Cerebellar nuclear complex (tissue), 1 donor: ENCODE data around the gene PITRM1.
A peak's percentile ranks its signal among the peaks of the same experiment; 100 is the strongest.
"Not testable (repeated sequence)": the region's sequence is repeated elsewhere in the genome, so short reads cannot be mapped to it uniquely, and the experiment has no call there.

ENCODE experiments used
- DNase-seq, 2 experiments: peaks; one replicate each; lab custom pipeline; 2025; lab: John Stamatoyannopoulos, UW

The PITRM1 gene, protein sequence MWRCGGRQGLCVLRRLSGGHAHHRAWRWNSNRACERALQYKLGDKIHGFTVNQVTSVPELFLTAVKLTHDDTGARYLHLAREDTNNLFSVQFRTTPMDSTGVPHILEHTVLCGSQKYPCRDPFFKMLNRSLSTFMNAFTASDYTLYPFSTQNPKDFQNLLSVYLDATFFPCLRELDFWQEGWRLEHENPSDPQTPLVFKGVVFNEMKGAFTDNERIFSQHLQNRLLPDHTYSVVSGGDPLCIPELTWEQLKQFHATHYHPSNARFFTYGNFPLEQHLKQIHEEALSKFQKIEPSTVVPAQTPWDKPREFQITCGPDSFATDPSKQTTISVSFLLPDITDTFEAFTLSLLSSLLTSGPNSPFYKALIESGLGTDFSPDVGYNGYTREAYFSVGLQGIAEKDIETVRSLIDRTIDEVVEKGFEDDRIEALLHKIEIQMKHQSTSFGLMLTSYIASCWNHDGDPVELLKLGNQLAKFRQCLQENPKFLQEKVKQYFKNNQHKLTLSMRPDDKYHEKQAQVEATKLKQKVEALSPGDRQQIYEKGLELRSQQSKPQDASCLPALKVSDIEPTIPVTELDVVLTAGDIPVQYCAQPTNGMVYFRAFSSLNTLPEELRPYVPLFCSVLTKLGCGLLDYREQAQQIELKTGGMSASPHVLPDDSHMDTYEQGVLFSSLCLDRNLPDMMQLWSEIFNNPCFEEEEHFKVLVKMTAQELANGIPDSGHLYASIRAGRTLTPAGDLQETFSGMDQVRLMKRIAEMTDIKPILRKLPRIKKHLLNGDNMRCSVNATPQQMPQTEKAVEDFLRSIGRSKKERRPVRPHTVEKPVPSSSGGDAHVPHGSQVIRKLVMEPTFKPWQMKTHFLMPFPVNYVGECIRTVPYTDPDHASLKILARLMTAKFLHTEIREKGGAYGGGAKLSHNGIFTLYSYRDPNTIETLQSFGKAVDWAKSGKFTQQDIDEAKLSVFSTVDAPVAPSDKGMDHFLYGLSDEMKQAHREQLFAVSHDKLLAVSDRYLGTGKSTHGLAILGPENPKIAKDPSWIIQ

DNA sequence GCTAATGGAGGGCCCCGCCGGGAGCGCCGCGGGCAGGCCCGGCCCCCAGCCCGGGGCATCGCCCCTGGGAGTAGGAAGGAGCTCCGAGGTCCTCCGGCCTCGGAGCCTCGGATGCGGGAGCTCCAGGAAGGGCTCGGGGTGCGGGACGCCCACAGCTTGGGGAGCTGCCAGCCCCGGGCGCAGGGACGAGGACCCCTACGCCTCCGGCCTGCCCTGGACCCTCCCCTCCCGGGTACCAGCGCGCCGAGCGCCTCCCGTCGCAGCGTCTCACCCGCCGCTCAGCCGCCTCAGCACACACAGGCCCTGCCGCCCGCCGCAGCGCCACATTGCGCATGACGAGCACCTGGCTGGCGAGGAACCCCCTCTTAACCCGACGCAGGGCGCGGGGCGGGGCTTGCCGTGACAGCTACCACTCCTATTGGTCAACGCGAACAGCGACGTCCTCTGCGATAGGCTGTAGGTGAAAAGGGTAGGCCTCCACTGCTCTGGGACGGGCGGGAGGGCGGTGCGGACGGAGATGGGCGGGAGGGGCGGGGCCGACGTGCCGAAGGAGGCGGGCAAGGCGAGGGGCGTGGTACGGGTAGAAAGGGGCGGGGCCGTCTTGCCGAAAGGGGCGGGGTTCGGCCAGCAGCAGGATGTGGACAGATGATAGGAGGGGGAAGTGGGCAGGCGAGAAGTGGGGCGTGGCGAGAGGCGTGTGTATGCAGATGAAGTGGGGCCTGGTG, at the start of gene PITRM1:
PITRM1 (minus strand) TSS at position 337 of the 725 bp plus-strand sequence; CDS start at position 327, 10 bp downstream.
- DNase-seq: peak; percentile 86 to 93

DNA sequence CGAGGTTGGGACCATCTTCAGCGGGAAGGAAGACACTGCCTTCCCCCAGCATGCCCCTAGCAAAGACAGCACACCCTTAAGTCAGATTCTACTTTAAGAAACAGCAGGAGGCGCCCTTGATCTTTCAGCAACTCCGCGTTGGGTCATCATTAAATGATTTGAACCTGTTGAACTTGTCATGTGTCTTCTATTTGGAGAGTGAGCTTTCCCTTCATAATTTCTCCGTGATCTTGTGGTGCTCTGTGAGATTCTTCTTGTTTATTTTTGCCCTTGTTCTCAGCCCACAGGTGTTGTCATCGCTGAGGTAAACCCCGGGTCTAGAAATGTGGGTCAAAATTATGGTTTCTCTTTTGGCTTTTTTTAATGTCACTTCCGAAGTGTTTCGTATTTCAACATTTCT, 49.5 kb upstream of the PITRM1 start:
- DNase-seq: no peak

DNA sequence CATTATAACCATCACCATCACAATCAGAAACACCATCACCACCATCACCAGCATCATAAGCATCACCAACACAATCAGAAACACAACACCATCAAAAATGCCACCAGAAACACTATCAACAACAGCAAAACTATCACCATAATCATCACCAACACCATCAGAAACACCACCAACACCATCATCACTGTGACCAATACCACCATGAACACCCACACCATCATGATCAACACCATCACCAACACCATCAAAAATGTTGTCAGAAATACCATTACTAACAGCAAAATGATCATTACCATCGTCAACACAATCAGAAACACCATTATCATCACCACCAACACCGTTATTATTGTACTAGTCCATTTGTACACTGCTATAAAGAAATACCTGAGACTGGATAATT, 49.0 kb upstream of the PITRM1 start:
- not testable (repeated sequence) for DNase-seq

DNA sequence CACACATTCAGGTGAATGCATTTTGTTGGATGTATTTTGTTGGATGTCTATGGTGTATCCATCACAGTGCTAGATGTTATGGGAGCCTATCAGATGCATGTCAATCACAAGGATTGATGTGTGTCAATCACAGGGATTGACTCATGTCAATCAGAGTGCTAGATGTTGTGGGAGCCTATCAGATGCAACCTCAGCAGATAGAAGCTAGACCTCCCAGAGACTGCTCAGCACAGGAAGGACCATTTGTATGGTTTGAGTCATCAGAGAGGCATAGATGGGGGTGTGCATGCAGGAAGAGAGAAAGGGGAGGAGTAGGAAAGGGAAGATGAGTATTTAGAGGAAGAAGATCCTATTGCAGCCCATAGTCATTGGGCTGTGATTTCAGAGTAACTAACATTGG, 48.3 kb upstream of the PITRM1 start:
- DNase-seq: no peak

DNA sequence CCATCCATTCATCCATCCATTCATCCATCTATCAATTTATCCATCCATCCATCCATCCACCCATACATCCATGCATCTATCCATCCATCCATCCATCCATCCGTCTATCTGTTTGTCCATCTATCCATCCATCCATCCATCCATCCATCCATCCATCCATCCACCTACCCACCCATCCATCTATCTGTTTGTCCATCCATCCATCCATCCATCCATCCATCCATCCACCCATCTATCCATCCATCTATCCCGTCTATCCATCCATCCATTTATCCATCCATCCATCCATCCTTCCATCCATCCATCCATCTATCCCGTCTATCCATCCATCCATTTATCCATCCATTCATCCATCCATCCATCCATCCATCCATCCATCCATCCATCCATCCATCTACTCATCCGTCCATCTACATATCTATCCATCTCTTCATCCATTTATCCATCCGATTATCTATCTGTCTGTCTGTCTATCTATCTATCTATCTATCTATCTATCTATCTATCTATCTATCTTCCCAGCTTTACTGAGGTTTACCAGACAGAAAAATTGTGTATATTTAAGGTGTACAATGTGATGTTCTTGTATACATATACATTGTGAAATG, 46.5 kb upstream of the PITRM1 start:
- not testable (repeated sequence) for DNase-seq

DNA sequence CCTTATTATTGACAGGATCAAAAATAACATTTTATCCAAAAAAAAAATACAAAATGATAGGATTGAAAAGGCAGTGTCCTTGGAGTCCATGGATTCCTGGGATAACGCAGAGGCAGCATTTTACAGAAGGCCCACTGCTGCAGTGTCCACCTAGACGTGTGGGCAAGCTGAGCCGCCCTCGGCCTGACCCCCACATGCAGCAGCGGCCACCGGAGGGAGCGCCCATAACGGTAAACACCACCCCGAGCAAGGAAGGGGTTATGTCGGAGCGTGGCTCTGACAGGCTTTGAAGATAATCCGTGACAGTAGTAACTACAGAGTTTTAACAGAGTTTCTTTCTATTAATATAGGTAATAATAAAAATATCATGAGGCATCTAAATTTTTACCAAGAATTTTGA, 45.3 kb upstream of the PITRM1 start:
- no peak for DNase-seq

DNA sequence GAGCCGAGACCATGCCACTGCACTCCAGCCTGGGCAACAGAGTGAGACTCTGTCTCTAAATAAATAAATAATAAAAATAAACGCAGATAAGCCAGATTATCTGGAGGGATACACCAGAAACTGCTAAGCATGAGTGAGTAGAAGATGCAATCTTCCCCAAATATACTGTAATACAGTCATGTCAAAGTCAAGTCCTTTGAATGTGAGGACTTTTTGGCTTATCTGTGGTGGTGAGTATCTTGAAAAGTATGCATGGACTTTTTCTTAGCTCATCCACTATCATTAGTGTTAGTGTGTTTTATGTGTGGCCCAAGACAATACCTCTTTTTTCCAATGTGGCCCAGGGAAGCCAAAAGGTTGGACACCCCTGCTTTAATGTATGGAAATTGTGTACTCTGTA, 44.7 kb upstream of the PITRM1 start:
- no peak for DNase-seq

DNA sequence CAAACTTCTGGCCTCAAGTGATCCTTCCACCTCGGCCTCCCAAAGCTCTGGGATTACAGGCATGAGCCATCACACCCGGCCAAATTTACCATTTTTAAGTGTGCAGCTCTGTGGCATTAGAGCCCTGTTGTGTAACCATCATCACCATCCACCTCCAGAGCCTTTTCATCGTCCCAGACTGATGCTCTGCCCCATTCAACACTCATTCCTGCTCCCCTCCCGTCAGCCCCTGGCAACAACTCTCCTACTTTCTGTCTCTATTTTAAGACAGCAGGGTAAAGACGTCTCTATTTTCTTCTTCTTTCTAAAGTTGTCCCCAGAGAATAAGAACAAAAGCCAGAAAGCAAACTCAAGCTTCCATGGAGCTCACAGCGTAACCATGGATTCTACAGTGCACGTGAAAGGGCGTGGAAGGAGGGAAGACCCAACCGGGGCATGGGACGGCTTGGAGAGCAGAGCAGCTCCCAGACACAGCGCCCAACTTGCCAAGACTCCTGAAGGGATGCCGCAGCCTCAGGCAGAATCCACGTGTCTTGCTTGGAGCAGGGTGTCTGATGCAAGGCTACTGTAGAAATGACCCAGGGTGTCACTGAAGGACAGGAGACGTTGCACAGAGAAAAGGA, 42.7 kb upstream of the PITRM1 start:
- no peak for DNase-seq

DNA sequence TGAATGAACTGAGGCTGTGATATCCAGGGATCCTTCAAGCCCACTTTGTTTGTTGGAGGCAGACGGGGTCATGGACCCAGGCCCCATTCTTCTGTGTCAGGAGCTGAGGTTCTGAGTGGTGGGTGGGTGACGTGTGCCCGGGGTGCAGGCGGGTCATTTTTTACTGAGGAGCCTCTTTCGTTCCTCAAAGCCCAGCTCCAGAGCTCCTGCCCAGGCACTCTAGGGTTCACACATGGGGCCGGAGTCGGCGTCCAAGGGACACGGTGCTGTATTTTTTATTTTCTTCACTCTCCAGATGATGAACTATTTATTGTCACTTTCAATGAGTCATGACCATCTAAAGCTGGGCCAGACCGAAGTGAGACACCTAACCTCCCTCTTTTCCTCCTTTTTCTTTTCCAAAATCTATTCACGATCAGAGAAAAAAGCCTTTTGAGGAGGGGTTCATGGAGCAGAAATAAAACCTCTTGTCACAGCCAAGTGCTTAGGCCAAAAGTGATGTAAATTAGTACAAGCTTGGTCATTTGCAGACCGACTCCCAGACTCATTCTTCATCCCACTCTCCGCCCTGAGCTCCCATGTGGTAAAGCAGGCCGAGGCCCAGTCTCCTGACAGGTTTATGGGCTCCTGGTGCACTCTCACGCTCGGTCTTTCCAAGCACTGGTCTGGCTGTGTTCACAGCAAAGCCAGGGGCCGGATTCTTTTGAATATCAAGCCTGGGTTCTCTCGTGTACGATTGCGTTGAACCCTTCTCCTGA, 41.4 kb upstream of the PITRM1 start:
- DNase-seq: no peak

DNA sequence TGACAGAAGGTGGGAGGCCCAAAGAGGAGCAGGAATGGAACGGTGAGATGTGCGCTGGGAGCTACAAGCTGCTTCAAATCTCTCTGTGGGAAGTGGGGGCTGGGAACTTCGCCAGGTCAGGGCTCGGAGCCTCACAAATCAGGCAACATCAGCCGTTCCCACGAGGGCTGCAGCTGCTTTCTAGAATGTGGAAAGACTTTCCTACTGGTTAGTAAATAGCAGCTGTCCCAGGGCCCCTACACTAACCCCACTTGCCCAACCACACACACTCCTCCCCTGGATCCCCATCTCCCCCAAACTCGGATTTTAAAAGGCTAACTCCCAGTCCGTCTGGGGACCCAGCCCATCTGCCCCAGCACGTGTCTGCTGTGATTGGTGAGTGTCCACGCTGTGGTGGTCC, 40.6 kb upstream of the PITRM1 start:
- no peak for DNase-seq

DNA sequence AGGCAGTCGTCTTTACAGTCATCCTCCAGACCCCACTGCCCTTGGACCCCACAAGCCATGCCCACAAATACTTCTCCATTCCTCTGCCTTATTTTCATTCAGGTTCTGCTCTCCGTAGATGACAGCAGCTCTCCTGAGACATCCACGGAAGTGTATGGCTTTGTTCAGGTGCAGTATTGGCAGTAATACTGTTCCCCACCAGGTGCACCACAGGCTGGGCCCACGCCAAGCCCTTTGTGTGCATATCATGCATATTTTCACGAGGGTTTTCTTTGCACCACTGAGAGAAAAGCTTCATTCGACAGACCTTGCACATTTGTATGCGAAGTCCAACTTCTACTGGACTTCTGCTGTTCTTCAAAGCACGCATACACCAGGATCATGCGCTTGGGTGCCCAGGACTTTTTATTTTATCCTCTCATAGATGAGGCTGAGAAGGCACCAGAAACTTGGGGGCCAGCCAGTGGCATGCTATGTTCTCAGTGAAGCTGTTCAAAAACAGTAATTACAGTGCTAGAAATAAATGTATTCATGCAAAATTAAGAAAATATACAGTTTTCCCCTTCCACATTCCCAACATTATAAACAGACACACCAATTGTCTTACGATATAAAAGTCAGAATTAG, 37.8 kb upstream of the PITRM1 start:
- no peak for DNase-seq

DNA sequence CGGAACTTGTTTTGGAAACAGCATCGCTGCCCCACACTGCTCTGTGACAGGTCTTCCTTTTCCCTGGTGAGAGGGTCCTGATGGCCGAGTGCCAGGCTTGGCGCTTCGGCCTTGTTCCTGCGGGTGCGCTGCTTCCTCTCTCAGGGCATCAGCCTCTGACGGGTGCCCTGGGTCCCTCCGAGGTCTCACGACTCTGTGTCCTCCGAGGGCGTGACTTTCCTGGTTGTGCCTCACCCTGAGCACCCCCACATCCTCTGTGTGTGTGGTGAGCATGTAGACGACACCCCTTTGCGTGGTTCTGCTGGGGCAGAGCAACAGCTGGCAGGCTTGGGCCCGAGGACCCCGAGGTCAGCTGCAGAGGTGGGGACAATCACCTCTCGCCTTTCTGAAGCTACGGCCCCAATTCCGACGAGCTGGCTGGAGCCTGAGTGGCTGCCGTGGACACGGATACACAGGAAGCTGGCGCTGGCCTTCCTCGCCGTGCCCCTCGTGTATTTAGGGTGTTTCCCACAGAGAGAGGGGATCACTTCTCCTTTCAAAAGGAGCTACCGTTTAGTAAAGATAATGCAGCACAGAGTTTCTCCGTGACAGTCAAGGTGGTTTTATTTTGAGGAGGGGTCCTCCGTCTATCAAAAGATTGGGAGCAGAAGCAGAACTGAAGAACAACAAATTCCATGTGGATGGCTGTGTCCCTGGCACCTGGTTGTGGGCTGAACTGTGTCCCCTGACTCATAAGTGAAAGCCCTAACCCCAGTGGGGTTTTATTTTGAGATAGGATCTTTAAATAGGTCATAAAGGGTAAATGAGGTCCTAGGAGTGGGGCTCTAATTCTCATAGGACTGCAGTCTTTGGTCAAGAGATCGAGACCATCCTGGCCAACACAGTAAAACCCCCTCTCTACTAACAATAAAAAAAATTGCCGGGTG, 36.2 kb upstream of the PITRM1 start:
- DNase-seq: no peak

DNA sequence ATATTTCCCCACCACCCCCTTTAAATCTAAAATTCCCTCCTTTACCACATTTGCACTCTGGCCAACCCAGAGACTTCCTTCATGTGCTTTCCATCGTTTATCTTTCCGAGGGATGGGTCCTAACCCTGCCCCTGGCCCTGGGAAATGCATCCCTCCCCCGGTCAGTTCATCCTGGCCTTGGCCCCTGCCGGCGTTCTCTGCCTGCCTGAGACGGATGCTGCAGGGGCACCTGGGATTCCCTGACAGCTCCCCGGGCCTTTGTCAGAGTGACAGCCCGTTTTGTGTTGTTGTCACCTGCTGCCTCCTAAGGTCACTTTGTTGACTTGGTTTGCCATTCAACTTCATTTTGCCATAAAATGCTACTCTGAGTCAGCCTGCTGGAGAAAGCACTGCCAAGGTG, 34.8 kb upstream of the PITRM1 start:
- no peak for DNase-seq

DNA sequence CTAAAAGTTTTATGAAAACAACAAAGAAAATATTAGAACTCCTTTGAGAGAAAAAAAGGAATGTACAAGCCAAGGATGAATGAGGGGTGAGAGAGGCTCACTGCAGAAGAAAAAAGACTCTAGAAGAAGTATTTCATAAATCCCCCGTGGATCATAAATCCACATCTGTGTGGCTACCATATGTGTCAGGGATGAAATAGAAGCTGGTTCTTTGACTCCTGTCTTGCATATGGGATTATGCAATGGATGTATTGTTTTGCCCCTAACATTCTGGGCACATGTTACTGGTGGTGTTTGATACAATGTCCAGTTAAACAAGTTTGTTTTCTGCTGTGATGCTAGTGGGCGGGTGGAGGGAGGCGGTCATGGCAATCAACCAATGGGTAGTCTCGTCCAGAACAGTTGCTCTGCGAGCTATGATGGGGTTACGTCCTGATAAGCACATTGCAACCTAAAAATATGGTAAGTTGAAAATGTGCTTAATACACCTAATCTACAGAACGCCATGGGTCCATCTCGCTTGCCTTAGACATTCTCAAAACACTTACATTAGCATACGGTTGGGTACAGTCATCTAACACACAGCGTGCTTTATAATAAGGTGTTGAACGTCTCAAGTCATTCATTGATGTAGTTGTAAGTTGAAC, 34.1 kb upstream of the PITRM1 start:
- DNase-seq: no peak

DNA sequence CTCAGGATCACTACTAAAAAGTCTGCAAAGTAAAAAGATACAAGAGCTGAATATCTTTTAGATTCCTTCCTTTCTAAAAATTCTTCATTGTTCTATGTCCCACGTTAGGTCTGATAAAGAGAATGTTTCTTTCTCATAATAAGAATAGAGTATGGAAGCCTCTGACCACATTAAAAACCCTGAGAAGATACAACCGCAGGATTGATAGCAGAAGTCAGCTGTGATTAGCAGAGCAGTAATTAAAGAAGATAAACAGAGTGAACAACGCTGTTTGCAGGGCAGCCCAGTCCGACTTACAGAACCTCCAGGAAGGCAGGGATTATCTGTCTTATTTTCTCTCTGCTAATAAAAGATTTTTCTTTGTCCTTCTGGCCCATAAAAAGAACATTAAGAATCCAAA, 31.4 kb upstream of the PITRM1 start:
- DNase-seq: no peak

DNA sequence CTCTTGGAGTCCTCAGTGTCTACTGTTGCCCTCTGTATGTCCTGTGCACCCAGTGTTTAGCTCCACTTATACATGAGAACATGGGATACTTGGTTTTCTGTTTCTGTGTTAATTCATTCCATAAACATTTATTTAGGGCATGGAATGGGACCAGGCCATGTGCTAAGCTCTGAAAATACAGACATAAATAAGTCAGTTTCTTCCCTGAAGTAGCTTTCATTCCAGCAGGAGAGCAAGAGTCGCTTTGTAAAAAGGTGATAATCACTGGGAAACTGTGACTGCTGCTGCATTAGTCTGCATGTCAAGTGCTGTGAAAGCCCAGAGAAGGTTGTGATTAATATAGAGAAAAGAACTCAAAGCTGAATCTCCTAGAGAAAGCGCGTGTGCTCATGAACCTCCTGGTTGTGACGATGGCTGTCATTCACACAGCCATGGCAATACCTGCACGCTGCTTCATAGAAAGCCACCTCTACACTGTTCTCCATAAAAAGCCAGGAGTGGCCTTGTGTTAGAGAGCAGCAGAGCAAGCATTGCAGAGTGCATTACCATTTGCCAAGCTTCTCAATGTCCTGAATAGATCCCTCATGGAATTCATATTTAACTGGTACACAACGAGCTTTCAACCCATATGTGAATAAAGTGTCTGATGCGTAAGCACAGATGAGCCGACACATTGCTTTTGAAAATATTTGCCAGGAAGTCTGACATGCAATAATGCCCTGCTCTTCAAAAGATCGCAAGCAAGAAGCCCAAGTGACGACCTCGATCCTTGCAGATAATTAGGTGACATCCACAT, 30.6 kb upstream of the PITRM1 start:
- DNase-seq: no peak

DNA sequence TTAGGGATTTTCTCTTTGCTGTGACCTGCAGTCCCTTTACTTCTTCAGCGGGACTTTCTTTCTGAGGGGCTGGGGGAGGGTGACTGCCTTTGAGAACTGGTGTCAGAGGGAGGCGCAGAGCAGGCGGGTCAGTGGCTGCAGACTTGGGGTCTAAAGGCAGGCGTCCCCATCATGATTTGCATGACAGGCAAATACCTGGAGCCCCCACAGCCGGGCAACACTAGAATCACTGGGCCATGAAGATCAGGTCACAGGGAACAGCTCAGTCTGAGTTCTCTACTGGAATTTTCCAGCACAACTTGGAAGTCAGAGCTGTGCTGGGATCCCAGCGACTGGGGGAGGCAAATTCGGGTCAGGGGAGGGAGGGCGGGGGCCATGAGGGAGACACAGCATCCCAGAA, 29.2 kb upstream of the PITRM1 start:
- no peak for DNase-seq

DNA sequence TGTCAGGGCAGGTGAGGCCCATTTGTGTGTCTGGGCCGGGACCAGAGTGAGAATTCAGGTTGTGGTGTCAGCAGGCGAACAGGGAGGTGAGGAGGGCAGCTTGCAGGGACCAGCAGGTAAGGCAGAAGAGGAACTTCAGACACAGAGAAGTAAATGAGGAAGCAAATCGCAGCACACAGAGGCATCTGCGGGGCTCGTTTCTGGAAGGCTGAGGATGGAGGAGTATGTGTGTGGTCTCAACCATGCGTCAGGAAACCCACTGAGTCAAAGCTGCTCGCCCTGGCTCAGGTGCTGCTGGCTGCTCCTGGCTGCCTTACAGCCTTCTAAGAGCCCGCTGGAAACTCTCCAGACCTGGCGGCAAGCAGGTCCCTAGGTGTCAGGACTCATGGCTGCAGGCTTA, 26.9 kb upstream of the PITRM1 start:
- no peak for DNase-seq
